Activated CD8-positive, alpha-beta memory T cell treated with anti-CD3 and anti-CD28 coated beads, Interleukin-2, amount 50 U/mL, for 4 hours (primary cell): ENCODE results near the gene FAM72C.
"Not testable (repeated sequence)": the region's sequence is repeated elsewhere in the genome, so short reads cannot be mapped to it uniquely, and the experiment has no call there.

Experiments
- DNase-seq: peaks from one replicate; pipeline ENCODE4 v3.0.0-alpha.2; 2020

The FAM72C gene

DNA sequence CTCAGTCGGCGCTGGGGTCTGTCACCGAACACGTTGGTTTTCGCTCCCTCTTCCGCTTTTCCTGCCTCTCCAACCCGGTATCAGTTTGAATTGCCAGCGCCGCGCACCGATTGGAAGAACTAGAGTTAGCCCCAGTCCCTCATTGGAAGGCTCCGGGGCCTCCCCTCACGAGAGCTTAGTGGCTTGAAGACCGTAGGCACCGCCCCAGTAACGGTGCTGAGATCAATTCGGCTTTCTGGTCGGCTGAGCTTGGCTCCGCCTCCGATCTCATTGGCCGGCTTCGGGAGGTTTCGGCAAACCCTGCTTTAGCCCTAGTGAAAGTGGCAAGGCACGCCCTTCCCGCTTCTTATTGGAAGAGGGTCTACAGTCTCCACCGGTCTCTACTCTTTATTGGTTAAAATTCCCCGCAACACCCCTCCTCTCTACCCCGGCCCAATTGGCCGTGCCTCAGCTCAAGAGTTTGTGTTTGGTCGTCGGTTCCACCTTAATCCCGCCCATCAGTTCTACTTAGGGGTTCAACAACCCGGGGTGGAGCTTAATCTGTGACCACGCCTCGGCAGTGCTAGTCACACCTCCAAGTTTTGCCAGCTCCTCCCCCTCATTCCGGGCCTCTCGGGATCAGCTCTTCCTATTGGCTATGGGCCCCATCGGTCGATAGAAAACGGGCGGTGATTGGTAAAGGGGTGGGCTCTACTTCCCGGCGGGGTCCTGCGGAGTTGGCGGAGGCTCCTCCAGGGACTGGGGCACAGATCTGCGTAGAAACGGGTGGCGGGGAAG, at the start of gene FAM72C:
Gene FAM72C (minus strand): TSS at position 63 of the 777 bp plus-strand sequence. CDS start 845 bp downstream, outside the sequence.
- DNase-seq = not testable (repeated sequence)

GRCh38 chr1:144020001-144020738, 48.4 kb upstream of the FAM72C start:
- DNase-seq = not testable (repeated sequence)

- not testable (repeated sequence) for DNase-seq
Measured at GRCh38 chr1:144019101-144019500, 47.3 kb upstream of the FAM72C start.

GRCh38 chr1:144015180-144015966, 43.6 kb upstream of the FAM72C start:
- not testable (repeated sequence) for DNase-seq

GRCh38 chr1:144014528-144014927, 42.7 kb upstream of the FAM72C start:
- DNase-seq = not testable (repeated sequence)

GRCh38 chr1:144014121-144014520, 42.3 kb upstream of the FAM72C start:
- DNase-seq = not testable (repeated sequence)

DNA sequence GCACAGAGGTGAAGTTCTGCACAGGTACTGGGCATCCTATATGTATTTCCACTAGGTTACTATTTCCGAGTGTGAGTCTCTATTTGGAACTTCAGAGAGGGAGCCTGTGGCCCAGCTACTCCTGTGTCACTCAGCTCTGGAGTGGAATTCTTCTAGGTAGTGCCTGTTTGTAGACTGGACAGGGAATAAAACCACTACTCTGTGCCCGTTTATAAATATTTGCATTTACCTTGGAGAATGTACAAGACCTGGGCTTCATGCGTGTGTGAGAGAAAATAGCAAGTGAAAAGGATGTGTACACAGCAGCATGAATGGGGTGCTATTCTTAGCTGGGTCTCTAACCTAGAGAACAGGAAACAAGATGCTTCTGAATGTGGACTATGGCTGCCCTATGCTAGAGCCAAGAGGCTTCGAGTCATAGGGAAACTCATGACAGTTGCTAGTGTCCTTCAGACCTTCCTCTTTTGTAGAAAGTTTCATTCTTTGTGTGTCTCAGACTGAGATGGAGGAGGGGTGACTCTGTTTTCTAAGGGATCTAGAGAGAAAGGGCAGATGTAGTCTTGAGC, 40.5 kb upstream of the FAM72C start:
- DNase-seq = not testable (repeated sequence)

- DNase-seq = not testable (repeated sequence)
Measured at GRCh38 chr1:144009410-144009809, 37.6 kb upstream of the FAM72C start.

DNA sequence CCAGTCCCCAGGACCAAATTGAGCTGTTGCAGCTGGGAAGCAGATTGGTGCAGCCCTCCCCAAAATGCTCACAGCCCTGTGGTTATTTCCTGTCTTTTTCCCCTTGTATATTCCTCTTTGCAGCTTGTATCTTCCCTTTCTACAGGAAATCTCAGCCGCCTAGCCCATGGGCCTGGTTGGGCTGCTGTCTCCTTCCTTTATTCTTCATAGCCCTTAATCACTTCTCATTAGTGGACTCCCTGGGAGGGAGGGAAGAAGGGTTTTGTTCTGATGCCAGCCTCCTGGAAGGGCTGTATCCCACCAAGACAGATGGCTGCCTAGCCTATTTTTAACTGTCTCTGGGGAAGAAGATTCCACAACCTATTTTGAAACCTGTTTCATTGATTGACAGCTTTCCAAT, 32.5 kb upstream of the FAM72C start:
- DNase-seq = not testable (repeated sequence)

DNA sequence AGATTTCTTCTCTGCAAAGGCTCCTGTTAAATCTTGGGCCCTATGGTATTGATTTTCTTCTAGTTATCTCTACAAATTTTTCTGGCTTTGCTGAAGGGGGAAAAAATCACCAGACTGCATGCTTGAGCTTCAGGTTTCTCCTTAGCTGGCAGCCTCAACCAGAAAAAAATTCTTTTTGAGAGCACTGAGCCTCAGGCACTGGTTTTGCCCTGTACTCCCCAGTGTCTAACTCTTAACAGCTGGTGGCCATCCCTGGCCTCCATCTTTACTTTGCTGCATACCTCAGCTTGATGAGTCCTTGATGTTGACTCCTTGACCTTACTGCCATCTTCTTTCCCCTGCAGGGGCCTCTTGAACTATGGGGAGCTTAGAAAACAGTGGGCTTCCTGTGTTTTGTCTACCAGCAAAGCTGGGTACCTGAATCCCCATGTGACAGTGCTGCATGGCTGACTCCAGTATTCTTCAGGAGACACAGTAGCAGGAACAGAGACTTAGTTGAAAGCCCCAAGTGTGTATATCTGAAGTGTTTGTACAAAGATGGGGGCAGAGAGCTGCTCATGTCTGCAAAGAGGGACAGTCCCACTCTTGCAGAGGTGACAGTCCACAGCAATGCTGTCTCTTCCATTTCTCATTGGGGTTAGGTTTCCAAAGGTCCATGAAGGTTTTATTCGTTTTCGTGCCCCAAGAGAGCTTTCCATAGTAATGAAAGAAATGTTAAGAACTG, 31.7 kb upstream of the FAM72C start:
- not testable (repeated sequence) for DNase-seq

DNA sequence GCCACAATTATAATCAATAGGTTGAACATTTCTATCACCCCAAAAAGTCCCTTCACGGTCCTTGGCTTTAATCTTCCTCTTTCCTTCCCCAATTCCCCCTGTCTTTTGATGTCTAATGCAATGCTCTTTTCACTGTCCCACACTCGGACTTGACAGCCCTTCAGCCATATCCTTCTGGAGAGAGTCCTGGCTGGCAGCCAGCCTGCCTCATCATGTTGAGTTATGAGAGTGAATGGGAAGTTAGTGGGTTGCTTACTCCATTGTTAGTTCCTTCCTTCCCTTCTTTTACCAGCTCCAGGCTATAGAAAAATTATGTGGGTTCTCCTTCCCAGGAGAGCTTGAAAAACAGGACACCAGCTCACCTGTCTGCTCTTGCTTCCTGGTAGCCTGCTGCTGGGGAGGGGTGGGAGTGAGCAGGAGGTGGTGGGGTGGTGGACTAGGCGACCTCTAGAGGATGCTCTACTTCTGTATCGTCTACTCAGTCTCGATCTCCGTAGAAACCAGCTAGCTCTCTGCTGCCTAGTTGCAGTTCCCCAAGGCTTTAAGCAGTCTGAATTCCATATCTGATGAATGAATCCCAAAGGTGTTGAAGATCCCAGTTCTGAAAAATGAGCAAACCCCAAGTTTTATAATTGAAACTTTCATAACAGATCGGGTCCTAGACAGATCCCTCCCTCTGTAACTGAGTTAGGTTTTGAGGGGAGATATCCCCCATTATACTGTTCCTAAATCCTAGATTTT, 30.5 kb upstream of the FAM72C start:
- DNase-seq = not testable (repeated sequence)

DNA sequence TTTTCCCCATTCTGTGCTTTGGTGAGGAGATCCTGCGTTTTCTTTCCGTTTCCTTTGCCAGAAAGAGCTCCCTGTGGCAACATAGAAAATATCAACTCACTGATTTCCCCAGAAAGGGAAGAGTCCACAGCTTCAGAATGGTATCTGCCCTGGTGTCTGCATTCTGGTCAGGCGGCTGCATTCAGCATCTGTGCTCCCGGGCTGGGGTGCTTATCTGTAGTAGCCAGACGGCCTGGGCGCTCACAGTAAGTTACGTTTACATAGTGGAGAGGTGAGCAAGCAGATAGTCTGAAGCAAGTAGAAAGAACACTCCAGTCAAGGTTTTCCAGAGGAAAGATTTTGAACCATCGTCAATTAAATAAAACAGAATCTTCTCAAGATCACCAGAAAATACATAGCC, 29.3 kb upstream of the FAM72C start:
- DNase-seq = not testable (repeated sequence)

- DNase-seq = not testable (repeated sequence)
Measured at GRCh38 chr1:143996020-143996419, 24.2 kb upstream of the FAM72C start.

GRCh38 chr1:143993301-143993907, 21.6 kb upstream of the FAM72C start:
- not testable (repeated sequence) for DNase-seq

GRCh38 chr1:143990699-143991098, 18.9 kb upstream of the FAM72C start:
- not testable (repeated sequence) for DNase-seq

DNA sequence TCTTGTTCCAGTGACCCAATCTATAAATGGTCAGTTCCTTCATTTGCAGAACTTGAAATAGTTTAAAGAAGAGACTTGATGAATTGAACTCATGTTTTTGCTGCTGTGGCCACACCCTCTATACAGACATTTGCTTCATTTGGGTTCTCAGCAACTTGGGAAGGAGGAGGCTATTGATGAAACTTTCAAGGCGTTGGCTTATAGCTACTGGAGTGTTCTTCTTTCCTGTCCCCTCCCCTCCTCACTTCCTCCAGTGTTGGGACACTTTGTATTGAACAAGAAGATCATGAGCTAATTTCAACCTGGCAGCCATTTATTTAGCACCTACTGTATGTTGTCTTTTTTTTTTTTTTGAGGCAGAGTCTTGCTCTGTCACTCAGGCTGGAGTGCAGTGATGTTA, 17.9 kb upstream of the FAM72C start:
- not testable (repeated sequence) for DNase-seq

DNA sequence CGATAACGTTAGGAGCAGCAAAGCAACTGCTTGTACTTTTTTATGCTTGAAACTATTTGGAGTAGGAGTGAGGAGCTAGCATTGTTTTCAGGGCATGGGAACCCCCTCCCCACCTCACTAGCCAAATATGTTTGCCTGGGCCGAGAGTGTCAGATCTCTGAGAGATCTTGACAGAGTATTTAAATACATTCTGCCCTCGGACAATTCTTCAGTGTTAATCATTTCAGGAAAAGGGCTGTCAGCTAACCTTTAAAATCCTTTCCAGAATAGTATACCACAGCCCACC, 17.6 kb upstream of the FAM72C start:
- DNase-seq = not testable (repeated sequence)

DNA sequence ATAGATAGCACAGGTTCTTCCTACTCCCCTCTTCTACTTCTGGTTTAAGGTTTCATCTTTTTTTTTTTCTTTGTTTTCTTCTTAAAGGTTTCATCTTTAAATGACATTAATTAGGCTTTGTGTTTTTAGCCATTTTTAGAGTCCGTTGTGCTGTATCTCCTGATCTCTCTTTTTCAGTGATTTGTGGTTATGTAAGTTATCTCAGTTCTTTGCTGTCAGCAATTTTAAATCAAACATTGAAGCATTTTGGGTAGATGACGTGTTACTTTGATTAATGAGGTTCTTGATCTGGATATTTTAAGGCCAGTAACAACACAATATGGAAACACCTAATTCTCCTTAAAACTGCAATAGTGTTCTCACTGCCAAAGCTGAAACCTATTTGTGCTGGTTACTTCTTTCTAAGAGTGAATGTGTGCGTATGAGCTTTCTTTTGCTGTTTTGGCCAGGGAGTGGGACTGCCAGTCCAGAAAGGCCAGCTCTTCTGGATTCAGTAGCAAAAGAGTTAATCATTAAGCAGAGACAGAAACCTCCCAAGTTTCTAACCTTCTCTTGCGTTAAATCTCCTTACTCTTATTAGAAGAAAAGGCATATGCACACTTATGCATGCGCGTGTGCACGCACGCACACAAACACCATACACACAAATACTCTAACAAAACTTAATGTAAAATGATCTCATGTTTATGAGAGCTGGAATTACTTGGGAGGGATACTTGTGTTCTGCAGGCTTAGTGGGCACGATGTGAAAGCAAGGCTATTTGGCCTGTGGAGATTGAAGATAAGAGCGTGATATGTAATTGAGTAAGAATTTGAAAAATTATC, 17.0 kb upstream of the FAM72C start:
- DNase-seq = not testable (repeated sequence)

- not testable (repeated sequence) for DNase-seq
Measured at GRCh38 chr1:143987868-143988267, 16.1 kb upstream of the FAM72C start.
